ENCODE data around the gene CCL8. TPM values are rescaled to one million over a fixed set of nuclear protein-coding genes. Genes with fewer than 3 reads are reported as not detected.

CCL8 gene
- polyA plus RNA-seq, 1 of the 3 experiments (the other 2 are of a cell fraction), result not detected

DNA sequence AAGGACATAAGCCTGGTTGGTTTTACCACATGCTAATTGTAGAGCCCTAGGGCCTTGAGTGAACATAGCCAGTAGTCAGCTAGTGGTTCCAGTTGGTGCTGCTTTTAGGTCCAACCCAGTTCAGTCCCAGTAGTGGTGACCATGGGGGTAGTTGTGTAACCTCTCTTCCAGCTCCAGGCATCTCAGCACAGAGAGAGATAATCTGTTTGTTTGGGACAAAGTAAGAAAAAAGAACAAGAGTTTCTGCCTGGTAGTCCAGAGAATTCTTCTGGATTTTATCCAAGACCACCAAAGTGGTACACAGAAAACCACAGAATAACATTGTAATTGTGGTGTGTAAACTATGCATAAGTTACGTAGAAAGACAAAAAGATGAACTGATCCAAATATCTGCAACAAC, 31.9 kb downstream of the CCL8 start:
- no peak for TF ChIP-seq NFIC (IDR thresholded peaks at IDR 0.05; ENCODE audit: borderline replicate concordance)
- no peak for TF ChIP-seq NRF1 (IDR thresholded peaks at IDR 0.05; ENCODE audit: low read depth, low read length)
- no peak for TF ChIP-seq JUND (IDR thresholded peaks at IDR 0.05)
- no peak for TF ChIP-seq FOSL2 (IDR thresholded peaks at IDR 0.05; ENCODE audit: borderline replicate concordance, low read depth)
- TF ChIP-seq, protein P1, sequence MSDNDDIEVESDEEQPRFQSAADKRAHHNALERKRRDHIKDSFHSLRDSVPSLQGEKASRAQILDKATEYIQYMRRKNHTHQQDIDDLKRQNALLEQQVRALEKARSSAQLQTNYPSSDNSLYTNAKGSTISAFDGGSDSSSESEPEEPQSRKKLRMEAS (IDR thresholded peaks at IDR 0.05; ENCODE audit: low read depth), result no peak
- no peak for TF ChIP-seq POLR2AphosphoS5 (IDR thresholded peaks at IDR 0.05; ENCODE audit: low read depth, low read length)
- TF ChIP-seq SMC3 (IDR thresholded peaks at IDR 0.05; ENCODE audit: low read depth, low read length), result no peak
- no peak for TF ChIP-seq TEAD4 (IDR thresholded peaks at IDR 0.05; ENCODE audit: borderline replicate concordance, insufficient read depth)
- no peak for TF ChIP-seq RFX5 (IDR thresholded peaks at IDR 0.05; ENCODE audit: low read length)
- no peak for DNase-seq
- H3K4me1 ChIP-seq (ENCODE audit: control insufficient read depth in 1 of 2, insufficient read depth in 2 of 2, low read depth in 1 of 2, low read length in 1 of 2), result no peaks in the 10 kb centered on the region
- ChIA-PET POLR2A (no interaction called here), CTCF (interaction anchor here (1.1 to 5.1 kb wide), 3 partner anchors 10 to 151 kb away, joined by 3 to 48 read pairs (median 11); partner anchors contain the start of gene CCL1)
- no peaks in the 10 kb centered on the region for H3K27me3 ChIP-seq (ENCODE audit: insufficient read depth)
- no peak overlapping the region for H3K9ac ChIP-seq
- no peaks in the 10 kb centered on the region for H3K9me2 ChIP-seq
- H3K4me2 ChIP-seq, result no peak overlapping the region
- no peaks in the 10 kb centered on the region for H3K36me3 ChIP-seq (replicated peaks in 1 of 2; ENCODE audit: control insufficient read depth in 1 of 2, insufficient read depth in 2 of 2, low read length in 1 of 2)
- no peaks in the 10 kb centered on the region for H3K79me2 ChIP-seq (ENCODE audit: insufficient read depth)
- 18% methylated on average over 1 of the region's 1 CpG for WGBS (ENCODE audit: low lambda C conversion rate)
- H3K9me3 ChIP-seq, result no peaks in the 10 kb centered on the region
- no peaks in the 10 kb centered on the region for H3F3A ChIP-seq (replicated peaks; ENCODE audit: insufficient read depth)
- no peaks in the 10 kb centered on the region for H4K20me1 ChIP-seq (ENCODE audit: insufficient read depth)
- H3K4me3 ChIP-seq (ENCODE audit: low read depth in 2 of 2, low read length in 1 of 2), result no peak overlapping the region
- no peak overlapping the region for H2AFZ ChIP-seq (ENCODE audit: low read depth)
- H3K27ac ChIP-seq (ENCODE audit: low read depth in 2 of 2, low read length in 1 of 2), result no peak overlapping the region

DNA sequence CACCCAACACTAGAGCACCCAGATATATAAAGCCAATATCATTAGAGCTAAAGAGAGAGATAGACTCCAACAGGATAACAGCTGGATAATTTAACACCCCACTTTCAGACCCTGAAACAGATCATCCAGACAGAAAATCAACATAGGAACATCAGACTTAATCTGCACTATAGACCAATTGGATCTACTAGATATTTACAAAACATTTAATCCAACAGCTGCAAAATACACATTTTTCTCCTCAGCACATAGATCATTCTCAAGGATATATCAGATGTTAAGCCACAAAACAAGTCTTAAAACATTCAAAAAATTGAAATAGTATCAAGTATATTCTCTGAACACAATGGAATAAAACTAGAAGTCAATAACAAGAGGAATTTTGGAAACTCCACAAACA, 33.0 kb downstream of the CCL8 start:
- H3K9me2 ChIP-seq, result no peaks in the 10 kb centered on the region
- H3K4me1 ChIP-seq (ENCODE audit: control insufficient read depth in 1 of 2, insufficient read depth in 2 of 2, low read depth in 1 of 2, low read length in 1 of 2), result no peaks in the 10 kb centered on the region
- H3K4me2 ChIP-seq, result no peak overlapping the region
- H3K9ac ChIP-seq, result no peak overlapping the region
- CTCF ChIA-PET, result interaction anchor here (1.8 to 2.4 kb wide), 2 partner anchors 9 to 152 kb away, joined by 7 to 14 read pairs; no protein-coding TSS in a partner anchor
- H3K27me3 ChIP-seq (ENCODE audit: insufficient read depth), result no peaks in the 10 kb centered on the region
- H3F3A ChIP-seq (replicated peaks; ENCODE audit: insufficient read depth), result no peaks in the 10 kb centered on the region
- H3K4me3 ChIP-seq (ENCODE audit: low read depth in 2 of 2, low read length in 1 of 2), result no peak overlapping the region
- no peaks in the 10 kb centered on the region for H3K9me3 ChIP-seq
- H4K20me1 ChIP-seq (ENCODE audit: insufficient read depth), result no peaks in the 10 kb centered on the region
- no peak overlapping the region for H2AFZ ChIP-seq (ENCODE audit: low read depth)
- H3K79me2 ChIP-seq (ENCODE audit: insufficient read depth), result no peaks in the 10 kb centered on the region
- POLR2A ChIA-PET, result no interaction called here
- no peak for DNase-seq
- no peaks in the 10 kb centered on the region for H3K36me3 ChIP-seq (replicated peaks in 1 of 2; ENCODE audit: control insufficient read depth in 1 of 2, insufficient read depth in 2 of 2, low read length in 1 of 2)
- H3K27ac ChIP-seq (ENCODE audit: low read depth in 2 of 2, low read length in 1 of 2), result no peak overlapping the region
- no peak for TF ChIP-seq RFX5 (IDR thresholded peaks at IDR 0.05; ENCODE audit: low read length)
- no peak for TF ChIP-seq MXI1 (IDR thresholded peaks at IDR 0.05; ENCODE audit: low read depth, low read length)
- no peak for TF ChIP-seq MEF2A (IDR thresholded peaks at IDR 0.05; ENCODE audit: borderline replicate concordance, low read depth)
- no peak for TF ChIP-seq TEAD4 (IDR thresholded peaks at IDR 0.05; ENCODE audit: borderline replicate concordance, insufficient read depth)
- TF ChIP-seq FOSL2 (IDR thresholded peaks at IDR 0.05; ENCODE audit: borderline replicate concordance, low read depth), result no peak
- no peak for TF ChIP-seq YY1 (IDR thresholded peaks at IDR 0.05; ENCODE audit: low read depth)
- TF ChIP-seq ELF1 (IDR thresholded peaks at IDR 0.05), result no peak
- TF ChIP-seq, protein P2, sequence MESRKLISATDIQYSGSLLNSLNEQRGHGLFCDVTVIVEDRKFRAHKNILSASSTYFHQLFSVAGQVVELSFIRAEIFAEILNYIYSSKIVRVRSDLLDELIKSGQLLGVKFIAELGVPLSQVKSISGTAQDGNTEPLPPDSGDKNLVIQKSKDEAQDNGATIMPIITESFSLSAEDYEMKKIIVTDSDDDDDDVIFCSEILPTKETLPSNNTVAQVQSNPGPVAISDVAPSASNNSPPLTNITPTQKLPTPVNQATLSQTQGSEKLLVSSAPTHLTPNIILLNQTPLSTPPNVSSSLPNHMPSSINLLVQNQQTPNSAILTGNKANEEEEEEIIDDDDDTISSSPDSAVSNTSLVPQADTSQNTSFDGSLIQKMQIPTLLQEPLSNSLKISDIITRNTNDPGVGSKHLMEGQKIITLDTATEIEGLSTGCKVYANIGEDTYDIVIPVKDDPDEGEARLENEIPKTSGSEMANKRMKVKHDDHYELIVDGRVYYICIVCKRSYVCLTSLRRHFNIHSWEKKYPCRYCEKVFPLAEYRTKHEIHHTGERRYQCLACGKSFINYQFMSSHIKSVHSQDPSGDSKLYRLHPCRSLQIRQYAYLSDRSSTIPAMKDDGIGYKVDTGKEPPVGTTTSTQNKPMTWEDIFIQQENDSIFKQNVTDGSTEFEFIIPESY (IDR thresholded peaks at IDR 0.05; ENCODE audit: borderline replicate concordance, low read depth), result no peak
- TF ChIP-seq, protein P3, sequence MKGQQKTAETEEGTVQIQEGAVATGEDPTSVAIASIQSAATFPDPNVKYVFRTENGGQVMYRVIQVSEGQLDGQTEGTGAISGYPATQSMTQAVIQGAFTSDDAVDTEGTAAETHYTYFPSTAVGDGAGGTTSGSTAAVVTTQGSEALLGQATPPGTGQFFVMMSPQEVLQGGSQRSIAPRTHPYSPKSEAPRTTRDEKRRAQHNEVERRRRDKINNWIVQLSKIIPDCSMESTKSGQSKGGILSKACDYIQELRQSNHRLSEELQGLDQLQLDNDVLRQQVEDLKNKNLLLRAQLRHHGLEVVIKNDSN (IDR thresholded peaks at IDR 0.05; ENCODE audit: borderline replicate concordance, low read depth), result no peak
- TF ChIP-seq, protein P4, sequence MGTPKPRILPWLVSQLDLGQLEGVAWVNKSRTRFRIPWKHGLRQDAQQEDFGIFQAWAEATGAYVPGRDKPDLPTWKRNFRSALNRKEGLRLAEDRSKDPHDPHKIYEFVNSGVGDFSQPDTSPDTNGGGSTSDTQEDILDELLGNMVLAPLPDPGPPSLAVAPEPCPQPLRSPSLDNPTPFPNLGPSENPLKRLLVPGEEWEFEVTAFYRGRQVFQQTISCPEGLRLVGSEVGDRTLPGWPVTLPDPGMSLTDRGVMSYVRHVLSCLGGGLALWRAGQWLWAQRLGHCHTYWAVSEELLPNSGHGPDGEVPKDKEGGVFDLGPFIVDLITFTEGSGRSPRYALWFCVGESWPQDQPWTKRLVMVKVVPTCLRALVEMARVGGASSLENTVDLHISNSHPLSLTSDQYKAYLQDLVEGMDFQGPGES (IDR thresholded peaks at IDR 0.05; ENCODE audit: low read depth, low read length), result no peak
- no peak for TF ChIP-seq RAD21 (IDR thresholded peaks at IDR 0.05; ENCODE audit: low read length)
- TF ChIP-seq, protein P5, sequence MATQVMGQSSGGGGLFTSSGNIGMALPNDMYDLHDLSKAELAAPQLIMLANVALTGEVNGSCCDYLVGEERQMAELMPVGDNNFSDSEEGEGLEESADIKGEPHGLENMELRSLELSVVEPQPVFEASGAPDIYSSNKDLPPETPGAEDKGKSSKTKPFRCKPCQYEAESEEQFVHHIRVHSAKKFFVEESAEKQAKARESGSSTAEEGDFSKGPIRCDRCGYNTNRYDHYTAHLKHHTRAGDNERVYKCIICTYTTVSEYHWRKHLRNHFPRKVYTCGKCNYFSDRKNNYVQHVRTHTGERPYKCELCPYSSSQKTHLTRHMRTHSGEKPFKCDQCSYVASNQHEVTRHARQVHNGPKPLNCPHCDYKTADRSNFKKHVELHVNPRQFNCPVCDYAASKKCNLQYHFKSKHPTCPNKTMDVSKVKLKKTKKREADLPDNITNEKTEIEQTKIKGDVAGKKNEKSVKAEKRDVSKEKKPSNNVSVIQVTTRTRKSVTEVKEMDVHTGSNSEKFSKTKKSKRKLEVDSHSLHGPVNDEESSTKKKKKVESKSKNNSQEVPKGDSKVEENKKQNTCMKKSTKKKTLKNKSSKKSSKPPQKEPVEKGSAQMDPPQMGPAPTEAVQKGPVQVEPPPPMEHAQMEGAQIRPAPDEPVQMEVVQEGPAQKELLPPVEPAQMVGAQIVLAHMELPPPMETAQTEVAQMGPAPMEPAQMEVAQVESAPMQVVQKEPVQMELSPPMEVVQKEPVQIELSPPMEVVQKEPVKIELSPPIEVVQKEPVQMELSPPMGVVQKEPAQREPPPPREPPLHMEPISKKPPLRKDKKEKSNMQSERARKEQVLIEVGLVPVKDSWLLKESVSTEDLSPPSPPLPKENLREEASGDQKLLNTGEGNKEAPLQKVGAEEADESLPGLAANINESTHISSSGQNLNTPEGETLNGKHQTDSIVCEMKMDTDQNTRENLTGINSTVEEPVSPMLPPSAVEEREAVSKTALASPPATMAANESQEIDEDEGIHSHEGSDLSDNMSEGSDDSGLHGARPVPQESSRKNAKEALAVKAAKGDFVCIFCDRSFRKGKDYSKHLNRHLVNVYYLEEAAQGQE (IDR thresholded peaks at IDR 0.05; ENCODE audit: low read depth, low read length), result no peak
- no peak for TF ChIP-seq CHD2 (IDR thresholded peaks at IDR 0.05; ENCODE audit: low read length, partially characterized antibody)
- no peak for TF ChIP-seq TAF1 (IDR thresholded peaks at IDR 0.05; ENCODE audit: borderline replicate concordance, low read depth, low read length)

Measured in SK-N-SH (cell line).